K562 (cell line): ENCODE results near the gene KCNK3. TPM values are rescaled to one million over a fixed set of nuclear protein-coding genes. Genes with fewer than 3 reads are reported as not detected.

Source experiments
- BCLAF1 ChIP-seq, 2 experiments: fragments of 450-650 bp in 1 of 2; IDR thresholded peaks; 2 replicates each; pipeline ENCODE4 v1.6.1; 2011 to 2017; ENCODE audit warnings: low read depth in 2 of 2, antibody characterized with exemption in 1 of 2, borderline replicate concordance in 1 of 2, low read length in 1 of 2, mild to moderate bottlenecking in 1 of 2, mixed read lengths in 1 of 2; ENCODE audit not compliant: control insufficient read depth in 1 of 2
- CCNT2 ChIP-seq: IDR thresholded peaks from 2 replicates; pipeline ENCODE4 v1.6.1; 2011; ENCODE audit warnings: borderline replicate concordance, low read depth, mild to moderate bottlenecking, moderate library complexity, mixed read lengths, low read length; ENCODE audit not compliant: insufficient read length; ENCODE audit errors: extremely low read depth
- HNRNPK ChIP-seq: fragments of 200-400 bp; formaldehyde crosslinking; IDR thresholded peaks from one replicate; pipeline ENCODE4 v1.6.1; 2018; ENCODE audit warnings: mild to moderate bottlenecking, low read depth, low read length; ENCODE audit not compliant: poor library complexity, severe bottlenecking
- IRF2 ChIP-seq: sonication (generic); formaldehyde crosslinking; IDR thresholded peaks from 2 replicates; pipeline ENCODE4 v1.8.1; 2022; ENCODE audit warnings: mild to moderate bottlenecking, missing genetic modification reagents
- JUN ChIP-seq, 2 experiments: sonication (generic) in 1 of 2; formaldehyde crosslinking in 1 of 2; IDR thresholded peaks; 2 replicates each; pipeline versions ENCODE4 v1.6.1 to v1.8.0; 2012 to 2022; ENCODE audit warnings: borderline replicate concordance in 2 of 2, mild to moderate bottlenecking in 2 of 2, improper control_type of control experiment in 1 of 2, low read depth in 1 of 2, low read length in 1 of 2, missing genetic modification reagents in 1 of 2
- L3MBTL2 ChIP-seq: fragments of 450-650 bp; IDR thresholded peaks from 2 replicates; pipeline ENCODE4 v1.6.1; 2016; ENCODE audit warnings: mild to moderate bottlenecking, moderate library complexity
- PCBP1 ChIP-seq: fragments of 200-400 bp; formaldehyde crosslinking; IDR thresholded peaks from 2 replicates; pipeline ENCODE4 v1.6.1; 2018; ENCODE audit warnings: mild to moderate bottlenecking, low read depth, low read length; ENCODE audit not compliant: poor library complexity, severe bottlenecking
- PHB2 ChIP-seq: fragments of 450-650 bp; IDR thresholded peaks from 2 replicates; pipeline ENCODE4 v1.6.1; 2017; ENCODE audit warnings: low read depth
- POLR2B ChIP-seq: fragments of 450-650 bp; IDR thresholded peaks from 2 replicates; pipeline ENCODE4 v1.6.1; 2018; ENCODE audit warnings: low read depth; ENCODE audit not compliant: partially characterized antibody
- POU5F1 ChIP-seq: fragments of 150-350 bp; IDR thresholded peaks from 2 replicates; pipeline ENCODE4 v1.6.1; 2014; ENCODE audit warnings: borderline replicate concordance, low read length, low read depth, mild to moderate bottlenecking; ENCODE audit not compliant: partially characterized antibody
- RBFOX2 ChIP-seq: fragments of 200-400 bp; formaldehyde crosslinking; IDR thresholded peaks from 2 replicates; pipeline ENCODE4 v1.6.1; 2017; ENCODE audit warnings: low read depth, mild to moderate bottlenecking, low read length, moderate library complexity
- SRSF9 ChIP-seq: fragments of 200-400 bp; formaldehyde crosslinking; IDR thresholded peaks from 2 replicates; pipeline ENCODE4 v1.6.1; 2017; ENCODE audit warnings: low read depth, low read length, borderline replicate concordance
- TEAD4 ChIP-seq, 2 experiments: sonication (generic) in 1 of 2; formaldehyde crosslinking in 1 of 2; IDR thresholded peaks; 2 replicates each; pipeline versions ENCODE4 v1.6.1 to v1.8.0; 2012 to 2022; ENCODE audit warnings: borderline replicate concordance in 1 of 2, inconsistent platforms in 1 of 2, low read length in 1 of 2, mild to moderate bottlenecking in 1 of 2, missing genetic modification reagents in 1 of 2
- TRIM28 ChIP-seq: fragments of 450-650 bp; IDR thresholded peaks from 2 replicates; pipeline ENCODE4 v1.6.1; 2017
- ZNF121 ChIP-seq: sonication (generic); formaldehyde crosslinking; conservative IDR thresholded peaks from 2 replicates; pipeline ENCODE4 v1.8.0; 2022; ENCODE audit warnings: missing genetic modification reagents
- ZNF212 ChIP-seq: fragments of 450-650 bp; formaldehyde crosslinking; IDR thresholded peaks from 2 replicates; pipeline ENCODE4 v1.4.0; 2020; ENCODE audit warnings: mild to moderate bottlenecking
- ZNF239 ChIP-seq: fragments of 250-450 bp; sonication (Bioruptor Pico); IDR thresholded peaks from 2 replicates; pipeline ENCODE4 v1.4.0; 2020; ENCODE audit warnings: mild to moderate bottlenecking
- ZNF24 ChIP-seq: fragments of 450-650 bp; IDR thresholded peaks from 2 replicates; pipeline ENCODE4 v1.6.1; 2016
- ZNF263 ChIP-seq: sonication (generic); formaldehyde crosslinking; IDR thresholded peaks from 2 replicates; pipeline ENCODE4 v1.8.0; 2022; ENCODE audit warnings: mild to moderate bottlenecking, missing genetic modification reagents, borderline replicate concordance
- ZNF41 ChIP-seq: fragments of 250-450 bp; sonication (Bioruptor Pico); conservative IDR thresholded peaks from 2 replicates; pipeline ENCODE4 v1.4.0; 2020; ENCODE audit warnings: mild to moderate bottlenecking
- polyA plus RNA-seq, 8 experiments: library from polyadenylated mRNA; depleted of rRNA in 4 of 8; stranded (reverse) in 5 of 8; unstranded in 3 of 8; fragments of >200 nt; fragmentation: Nextera tagmentation in 2 of 8; fragmentation: Illumina TruSeq in 1 of 8; extraction: Ambion mirVana in 2 of 8; extraction: Trizol in 1 of 8; gene quantifications; 2 replicates each; pipeline versions ENCODE4 v1.2.1 to v1.2.3, GENCODE V29; 2011 to 2014; ENCODE audit warnings: inconsistent platforms in 1 of 8, missing spikeins in 1 of 8
- total RNA-seq, 7 experiments: library from RNA; depleted of rRNA in 6 of 7; stranded (reverse); fragments of >200 nt in 6 of 7; fragmentation: Illumina TruSeq in 2 of 7; extraction: Trizol in 2 of 7; gene quantifications; 2 replicates each; pipeline versions ENCODE4 v1.2.1 to v1.2.3, GENCODE V29; 2011 to 2021; ENCODE audit warnings: low replicate concordance in 1 of 7
- TF ChIP-seq, protein P1 (sequence below): fragments of 250-450 bp; sonication (Bioruptor Pico); IDR thresholded peaks from 2 replicates; pipeline ENCODE4 v1.4.0; 2020; ENCODE audit warnings: mild to moderate bottlenecking, moderate library complexity, borderline replicate concordance

KCNK3 gene
- total and polyA plus RNA-seq, 9 of the 15 experiments (the other 6 are each of a cell fraction or from before 2014, with no cell fraction given) = 0.01 to 0.20 (median 0.07) TPM; not detected in 5

DNA sequence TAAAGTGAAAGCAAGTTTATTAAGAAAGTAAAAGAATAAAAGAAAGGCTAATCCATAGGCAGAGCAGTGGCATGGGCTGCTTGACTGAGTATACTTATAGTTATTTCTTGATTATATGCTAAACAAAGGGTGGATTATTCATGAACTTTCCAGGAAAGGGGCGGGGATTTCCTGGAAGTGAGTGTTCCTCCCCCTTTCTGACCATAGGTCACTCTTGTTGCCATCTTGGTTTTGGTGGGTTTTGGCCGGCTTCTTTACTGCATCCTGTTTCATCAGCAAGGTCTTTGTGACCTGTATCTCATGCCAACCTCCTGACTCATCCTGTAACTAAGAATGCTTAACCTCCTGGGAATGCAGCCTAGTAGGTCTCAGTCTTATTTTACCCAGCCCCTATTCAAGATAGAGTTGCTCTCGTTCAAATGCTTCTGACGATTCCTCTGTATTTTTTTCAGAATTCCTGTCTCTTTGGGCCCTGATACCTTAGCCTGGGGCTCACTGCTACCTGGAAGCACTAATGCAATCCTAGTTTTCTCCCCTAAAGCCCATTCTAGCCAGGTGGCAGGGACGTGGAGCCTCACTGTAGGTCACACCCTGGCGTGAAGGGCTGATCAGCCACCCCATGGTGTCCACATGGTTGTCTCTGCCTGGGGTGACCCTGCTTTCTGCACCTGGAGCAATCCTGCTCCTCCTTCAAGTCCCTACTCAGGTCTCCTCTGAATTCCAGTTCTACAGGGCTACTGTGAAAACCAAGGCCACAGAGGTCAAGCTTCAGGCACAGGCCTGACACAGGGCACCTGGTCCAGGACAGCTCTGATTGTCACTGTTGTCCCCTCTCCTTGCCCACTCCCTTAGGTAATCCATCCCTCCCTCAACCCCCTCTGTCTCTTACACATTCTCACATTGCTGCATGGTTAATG lies 65.6 kb downstream of the KCNK3 start (continued):
- TF ChIP-seq JUN (IDR thresholded peaks at IDR 0.05; ENCODE audit: borderline replicate concordance, low read depth, low read length) (peak; percentile 92), JUN (CRISPR knock-in tag; IDR thresholded peaks at IDR 0.05; ENCODE audit: borderline replicate concordance) (peak; percentile 95; the same call in 1 of the 2 replicates), ZNF239 (CRISPR knock-in tag) (peak; percentile 26; the same call in 1 of the 2 replicates), IRF2 (CRISPR knock-in tag) (no peak), SRSF9 (no peak), ZNF263 (CRISPR knock-in tag) (no peak), RBFOX2 (peak; percentile 72), L3MBTL2 (peak; percentile 64; the same call in 1 of the 2 replicates), ZNF24 (no peak), PHB2 (no peak), CCNT2 (no peak), POLR2B (peak; percentile 74), ZNF212 (CRISPR knock-in tag) (no peak), BCLAF1 (IDR thresholded peaks at IDR 0.05; ENCODE audit: borderline replicate concordance in 1 of 2, control insufficient read depth in 1 of 2, low read depth in 2 of 2, low read length in 1 of 2) (no peak), HNRNPK (no peak), PCBP1 (no peak), TEAD4 (IDR thresholded peaks at IDR 0.05; ENCODE audit: low read length) (peak; percentile 85), TEAD4 (CRISPR knock-in tag; IDR thresholded peaks at IDR 0.05; ENCODE audit: borderline replicate concordance) (no peak), ZNF121 (no peak), POU5F1 (no peak), ZNF41 (no peak; the same call in 1 of the 2 replicates), TRIM28 (no peak)
- TF ChIP-seq, protein P1, sequence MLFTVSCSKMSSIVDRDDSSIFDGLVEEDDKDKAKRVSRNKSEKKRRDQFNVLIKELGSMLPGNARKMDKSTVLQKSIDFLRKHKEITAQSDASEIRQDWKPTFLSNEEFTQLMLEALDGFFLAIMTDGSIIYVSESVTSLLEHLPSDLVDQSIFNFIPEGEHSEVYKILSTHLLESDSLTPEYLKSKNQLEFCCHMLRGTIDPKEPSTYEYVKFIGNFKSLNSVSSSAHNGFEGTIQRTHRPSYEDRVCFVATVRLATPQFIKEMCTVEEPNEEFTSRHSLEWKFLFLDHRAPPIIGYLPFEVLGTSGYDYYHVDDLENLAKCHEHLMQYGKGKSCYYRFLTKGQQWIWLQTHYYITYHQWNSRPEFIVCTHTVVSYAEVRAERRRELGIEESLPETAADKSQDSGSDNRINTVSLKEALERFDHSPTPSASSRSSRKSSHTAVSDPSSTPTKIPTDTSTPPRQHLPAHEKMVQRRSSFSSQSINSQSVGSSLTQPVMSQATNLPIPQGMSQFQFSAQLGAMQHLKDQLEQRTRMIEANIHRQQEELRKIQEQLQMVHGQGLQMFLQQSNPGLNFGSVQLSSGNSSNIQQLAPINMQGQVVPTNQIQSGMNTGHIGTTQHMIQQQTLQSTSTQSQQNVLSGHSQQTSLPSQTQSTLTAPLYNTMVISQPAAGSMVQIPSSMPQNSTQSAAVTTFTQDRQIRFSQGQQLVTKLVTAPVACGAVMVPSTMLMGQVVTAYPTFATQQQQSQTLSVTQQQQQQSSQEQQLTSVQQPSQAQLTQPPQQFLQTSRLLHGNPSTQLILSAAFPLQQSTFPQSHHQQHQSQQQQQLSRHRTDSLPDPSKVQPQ = no peak
